VCaP (cell line): Measurements from ENCODE around the gene ZNF467.

Experiments
- H3K27ac ChIP-seq: fragments of 450-650 bp; 2 replicates; pipeline ENCODE4 v1.5.1; 2017
- CTCF ChIP-seq: fragments of 450-650 bp; conservative IDR thresholded peaks from 2 replicates; pipeline ENCODE4 v1.5.1; 2017; ENCODE audit warnings: mild to moderate bottlenecking, moderate library complexity

The ZNF467 gene

DNA sequence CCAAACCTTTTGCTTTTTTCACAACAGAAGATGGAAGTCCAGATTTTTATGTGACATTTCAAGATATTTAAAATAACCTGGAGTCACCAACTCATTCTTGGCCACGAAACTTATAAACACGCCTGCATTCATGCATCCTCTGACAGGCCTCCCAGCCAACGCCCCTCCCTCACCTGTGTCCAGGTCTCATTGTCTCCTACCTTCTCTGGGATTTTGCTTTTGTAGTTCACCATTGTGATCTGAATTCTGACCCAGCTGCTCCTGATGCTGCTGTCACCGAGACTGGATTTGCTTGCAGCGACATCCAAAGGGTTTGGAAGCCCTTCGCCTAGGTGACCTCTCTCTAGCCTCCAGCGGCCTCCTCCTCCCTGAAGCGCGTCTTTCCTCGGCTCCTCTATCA lies 10.8 kb downstream of the ZNF467 start:
- no peak overlapping the region for H3K27ac ChIP-seq
- TF ChIP-seq CTCF, result no peak

DNA sequence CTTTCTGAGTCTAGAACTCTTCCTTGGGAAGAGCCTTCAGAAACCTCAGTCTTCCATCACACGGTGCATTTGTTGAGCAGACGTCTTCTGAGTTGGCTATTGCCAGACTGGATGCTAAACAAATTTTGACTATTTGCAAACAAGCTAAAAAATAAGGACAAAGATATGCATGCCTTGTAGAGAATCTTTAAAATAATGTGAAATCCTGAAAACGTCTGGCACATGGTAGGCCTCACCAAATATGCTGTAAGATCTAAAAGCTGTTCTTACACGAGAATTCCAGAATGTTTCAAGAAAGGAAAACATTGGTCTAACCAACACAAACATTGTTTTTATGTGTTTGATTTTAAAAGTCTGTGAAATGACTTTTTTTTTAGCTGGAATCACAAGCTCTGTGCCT lies 11.3 kb downstream of the ZNF467 start:
- no peak overlapping the region for H3K27ac ChIP-seq
- TF ChIP-seq CTCF, result no peak

GRCh38 chr7:149761307-149761706 lies 12.1 kb downstream of the ZNF467 start:
- no peak for TF ChIP-seq CTCF
- no peak overlapping the region for H3K27ac ChIP-seq

GRCh38 chr7:149760538-149760937 lies 12.8 kb downstream of the ZNF467 start:
- TF ChIP-seq CTCF, result no peak
- H3K27ac ChIP-seq, result no peak overlapping the region

DNA sequence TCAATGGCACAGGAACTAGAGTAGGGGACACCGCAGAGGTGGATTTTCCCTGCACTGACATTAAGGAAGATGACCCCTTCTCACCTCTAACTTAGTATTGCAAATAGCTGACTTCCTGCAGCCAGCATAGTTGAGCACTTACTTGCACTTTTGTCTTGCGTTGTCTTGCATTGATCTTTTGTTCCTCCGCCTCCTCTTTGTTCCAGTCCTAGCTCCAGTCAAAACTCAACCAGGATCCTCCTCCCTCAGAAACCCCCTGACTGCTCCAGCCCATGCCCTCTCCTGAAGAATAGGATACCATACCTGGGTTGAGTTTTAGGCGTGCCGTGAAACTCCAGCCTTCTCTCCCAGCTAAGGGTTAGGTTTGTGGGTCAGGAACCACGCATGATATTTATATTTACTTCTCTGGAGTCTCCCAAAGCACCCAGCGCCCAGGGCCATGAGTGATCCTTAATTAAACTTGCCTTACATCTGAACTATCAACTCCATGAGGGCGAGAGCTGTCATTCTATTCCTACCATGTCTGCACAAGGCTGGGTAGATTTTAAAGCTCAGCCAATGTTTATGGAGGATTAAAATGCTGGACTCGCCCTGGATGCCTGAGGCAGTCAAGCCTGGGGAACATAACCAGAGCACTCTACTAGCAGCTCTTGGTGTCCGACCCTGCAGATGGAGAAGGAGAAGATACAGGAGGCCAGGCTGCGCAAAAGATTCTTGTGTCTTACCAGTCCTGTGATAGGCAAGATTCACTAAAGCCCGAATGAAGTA lies 14.1 kb downstream of the ZNF467 start:
- no peak overlapping the region for H3K27ac ChIP-seq
- TF ChIP-seq CTCF, result no peak

DNA sequence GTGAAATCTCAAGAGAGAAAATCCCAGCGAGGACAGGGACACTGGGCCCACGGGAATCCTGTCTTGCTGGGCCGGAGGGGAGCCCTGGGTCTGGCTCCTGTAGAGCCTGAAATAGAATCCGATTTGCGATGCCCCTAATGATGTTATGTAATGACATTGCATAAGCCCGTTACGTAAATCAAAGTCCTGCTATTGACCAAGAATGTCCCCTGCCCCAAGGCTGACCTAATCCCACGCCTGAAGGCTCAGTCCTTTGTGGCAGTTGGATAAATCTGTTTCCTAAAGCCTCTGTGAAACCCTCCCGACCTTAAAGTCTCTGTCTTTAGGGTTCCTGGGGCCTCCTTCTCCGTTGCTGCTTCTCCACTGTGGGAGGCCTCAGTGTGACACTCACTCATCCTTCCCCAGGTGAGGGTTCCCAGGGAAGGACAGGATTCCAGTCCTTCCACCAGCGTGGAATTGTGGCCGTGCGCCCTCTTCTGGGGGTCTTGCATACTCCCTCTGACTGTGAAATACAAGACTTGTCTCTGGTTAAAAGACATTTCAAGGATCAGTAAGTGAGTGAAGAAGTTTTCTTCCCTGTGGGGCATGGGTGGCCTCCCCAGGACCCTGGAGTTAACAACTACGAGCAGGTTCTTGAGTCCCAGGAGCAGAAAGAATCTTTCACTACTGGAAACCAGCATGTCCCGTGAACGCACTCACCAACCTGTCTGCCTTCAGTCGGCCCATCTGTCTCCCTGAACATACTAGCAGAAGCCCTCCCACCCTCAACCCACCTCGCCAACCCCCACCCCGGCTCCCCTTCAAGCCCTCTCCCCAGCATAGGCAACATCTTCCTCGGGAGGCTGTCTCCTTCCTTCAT lies 19.8 kb downstream of the ZNF467 start:
- TF ChIP-seq CTCF, result peak; percentile 93

DNA sequence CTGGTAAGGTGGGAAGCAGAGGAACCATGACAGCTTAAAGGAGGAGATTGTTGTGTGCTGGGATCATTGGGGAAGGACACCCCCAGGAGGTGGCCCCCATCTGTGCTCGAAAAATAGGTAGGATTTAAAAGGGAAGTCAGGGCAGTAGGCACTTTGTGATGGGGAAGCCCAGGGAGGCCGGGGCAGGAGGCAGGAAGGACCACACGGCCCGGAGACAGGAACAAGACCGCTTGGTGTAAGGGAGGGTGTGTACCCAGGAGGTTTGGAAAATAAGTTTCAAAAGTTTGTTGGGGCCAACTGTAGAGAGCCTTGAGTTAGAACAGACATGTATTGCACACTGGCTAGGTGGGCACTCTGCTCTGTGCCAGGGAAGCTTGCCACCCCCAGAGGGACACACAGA lies 20.7 kb downstream of the ZNF467 start:
- no peak for TF ChIP-seq CTCF
- H3K27ac ChIP-seq, result no peak overlapping the region

More for the DNA sequence above, 19.8 kb downstream of the ZNF467 start:
- no peak overlapping the region for H3K27ac ChIP-seq
